DND-41 (cell line): Measurements from ENCODE around the gene CDC42SE2.

ENCODE experiments used
- EZH2 ChIP-seq: IDR thresholded peaks from 3 replicates; pipeline ENCODE4 v1.6.1; 2012; ENCODE audit warnings: borderline replicate concordance, low read depth, mild to moderate bottlenecking, moderate library complexity, low read length, inconsistent platforms; ENCODE audit not compliant: severe bottlenecking
- TF ChIP-seq, protein P1 (sequence below): IDR thresholded peaks from 2 replicates; pipeline ENCODE4 v1.5.1; 2012; ENCODE audit warnings: borderline replicate concordance, low read length, moderate library complexity, mild to moderate bottlenecking; ENCODE audit not compliant: poor library complexity, severe bottlenecking; ENCODE audit errors: extremely low read depth

GRCh38 chr5:131384616-131385214, 120.9 kb downstream of the CDC42SE2 start:
- TF ChIP-seq, protein P1, sequence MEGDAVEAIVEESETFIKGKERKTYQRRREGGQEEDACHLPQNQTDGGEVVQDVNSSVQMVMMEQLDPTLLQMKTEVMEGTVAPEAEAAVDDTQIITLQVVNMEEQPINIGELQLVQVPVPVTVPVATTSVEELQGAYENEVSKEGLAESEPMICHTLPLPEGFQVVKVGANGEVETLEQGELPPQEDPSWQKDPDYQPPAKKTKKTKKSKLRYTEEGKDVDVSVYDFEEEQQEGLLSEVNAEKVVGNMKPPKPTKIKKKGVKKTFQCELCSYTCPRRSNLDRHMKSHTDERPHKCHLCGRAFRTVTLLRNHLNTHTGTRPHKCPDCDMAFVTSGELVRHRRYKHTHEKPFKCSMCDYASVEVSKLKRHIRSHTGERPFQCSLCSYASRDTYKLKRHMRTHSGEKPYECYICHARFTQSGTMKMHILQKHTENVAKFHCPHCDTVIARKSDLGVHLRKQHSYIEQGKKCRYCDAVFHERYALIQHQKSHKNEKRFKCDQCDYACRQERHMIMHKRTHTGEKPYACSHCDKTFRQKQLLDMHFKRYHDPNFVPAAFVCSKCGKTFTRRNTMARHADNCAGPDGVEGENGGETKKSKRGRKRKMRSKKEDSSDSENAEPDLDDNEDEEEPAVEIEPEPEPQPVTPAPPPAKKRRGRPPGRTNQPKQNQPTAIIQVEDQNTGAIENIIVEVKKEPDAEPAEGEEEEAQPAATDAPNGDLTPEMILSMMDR, result no peak
- no peak for TF ChIP-seq EZH2
